SU-DHL-6 (cell line): Measurements from ENCODE around the gene TIE1.

Experiments
- H2AFZ ChIP-seq: fragments of 200-600 bp; sonication (generic); 2 replicates; pipeline ENCODE4 v1.6.1; 2014; ENCODE audit warnings: low read depth, mild to moderate bottlenecking, moderate library complexity, mixed read lengths, antibody characterized with exemption, low read length; ENCODE audit not compliant: severe bottlenecking
- H3F3A ChIP-seq: fragments of 200-600 bp; shearing (Covaris generic); 2 replicates; pipeline ENCODE4 v1.6.0; 2016; ENCODE audit warnings: antibody characterized with exemption, mild to moderate bottlenecking; ENCODE audit not compliant: insufficient read depth
- H3K27ac ChIP-seq: fragments of 200-600 bp; sonication (generic); 2 replicates; pipeline ENCODE4 v1.5.1; 2016; ENCODE audit warnings: low read depth, mild to moderate bottlenecking, low read length, moderate library complexity, mixed read lengths
- H3K27me3 ChIP-seq: fragments of 200-600 bp; sonication (generic), shearing (Covaris generic); 2 replicates; pipeline ENCODE4 v1.6.0; 2014; ENCODE audit warnings: mild to moderate bottlenecking, low read length
- H3K36me3 ChIP-seq: fragments of 200-600 bp; sonication (generic); 2 replicates; pipeline ENCODE4 v1.6.1; 2014; ENCODE audit warnings: mild to moderate bottlenecking, low read length, mixed read lengths
- H3K4me2 ChIP-seq: fragments of 300-600, 200-600 bp; shearing (Covaris generic), sonication (generic); 2 replicates; pipeline ENCODE4 v1.6.0; 2014; ENCODE audit warnings: low read length, low read depth, mild to moderate bottlenecking; ENCODE audit not compliant: poor library complexity, severe bottlenecking
- H3K4me3 ChIP-seq: fragments of 200-600 bp; sonication (generic); 2 replicates; pipeline ENCODE4 v1.5.1; 2014; ENCODE audit warnings: antibody characterized with exemption, low read length, mild to moderate bottlenecking, mixed read lengths; ENCODE audit not compliant: insufficient read depth, poor library complexity, severe bottlenecking
- H3K79me2 ChIP-seq: fragments of 200-600 bp; sonication (generic); 2 replicates; pipeline ENCODE4 v1.6.1; 2014; ENCODE audit warnings: mild to moderate bottlenecking, low read length, moderate library complexity; ENCODE audit not compliant: insufficient read depth
- H3K9ac ChIP-seq: fragments of 200-600 bp; sonication (generic); 2 replicates; pipeline ENCODE4 v1.7.0; 2014; ENCODE audit warnings: mild to moderate bottlenecking, low read length
- H3K9me2 ChIP-seq: fragments of 200-600 bp; sonication (generic); replicated peaks from 2 replicates; pipeline ENCODE4 v1.6.1; 2014; ENCODE audit warnings: low read length; ENCODE audit not compliant: insufficient read depth
- H3K9me3 ChIP-seq: fragments of 200-600 bp; sonication (generic); 2 replicates; pipeline ENCODE4 v1.6.1; 2014; ENCODE audit warnings: low read length, mixed read lengths; ENCODE audit not compliant: insufficient read depth
- H4K20me1 ChIP-seq: fragments of 200-600 bp; sonication (generic); 2 replicates; pipeline ENCODE4 v1.6.1; 2014; ENCODE audit warnings: low read depth, mild to moderate bottlenecking, antibody characterized with exemption, low read length, moderate library complexity, mixed read lengths
- CTCF ChIP-seq: fragments of 200-600 bp; sonication (generic); IDR thresholded peaks from one replicate; pipeline ENCODE4 v1.5.1; 2017; ENCODE audit warnings: antibody characterized with exemption, mild to moderate bottlenecking, low read length, moderate library complexity; ENCODE audit not compliant: insufficient read depth, poor library complexity, severe bottlenecking
- EZH2phosphoT487 ChIP-seq: fragments of 200-600 bp; sonication (generic), shearing (Covaris generic); conservative IDR thresholded peaks from 2 replicates; pipeline ENCODE4 v1.6.1; 2018; ENCODE audit warnings: mild to moderate bottlenecking, antibody characterized with exemption, low read length, moderate library complexity, mixed read lengths

Gene TIE1

GRCh38 chr1:43274804-43275180 is 26.0 kb upstream of the TIE1 start:
- H3K79me2 ChIP-seq, result no peaks in the 10 kb centered on the region
- no peaks in the 10 kb centered on the region for H3K9me2 ChIP-seq
- no peak overlapping the region for H3K27ac ChIP-seq
- no peaks in the 10 kb centered on the region for H3F3A ChIP-seq
- no peaks in the 10 kb centered on the region for H3K36me3 ChIP-seq
- no peak overlapping the region for H3K4me3 ChIP-seq
- no peak overlapping the region for H3K9ac ChIP-seq
- no peaks in the 10 kb centered on the region for H3K9me3 ChIP-seq
- no peaks in the 10 kb centered on the region for H3K27me3 ChIP-seq
- H4K20me1 ChIP-seq, result no peaks in the 10 kb centered on the region
- TF ChIP-seq EZH2phosphoT487, result no peak
- TF ChIP-seq CTCF, result no peak
- no peak overlapping the region for H3K4me2 ChIP-seq
- peak overlapping the region; percentile 38 for H2AFZ ChIP-seq

GRCh38 chr1:43275826-43276620 is 24.8 kb upstream of the TIE1 start:
- no peak overlapping the region for H3K4me2 ChIP-seq
- H3K4me3 ChIP-seq, result no peak overlapping the region
- no peak overlapping the region for H2AFZ ChIP-seq
- no peaks in the 10 kb centered on the region for H3F3A ChIP-seq
- H3K79me2 ChIP-seq, result no peaks in the 10 kb centered on the region
- no peaks in the 10 kb centered on the region for H3K27me3 ChIP-seq
- H3K9ac ChIP-seq, result no peak overlapping the region
- TF ChIP-seq CTCF (no peak), EZH2phosphoT487 (no peak)
- H3K36me3 ChIP-seq, result no peaks in the 10 kb centered on the region
- H3K9me3 ChIP-seq, result no peaks in the 10 kb centered on the region
- H3K9me2 ChIP-seq, result no peaks in the 10 kb centered on the region
- H3K27ac ChIP-seq, result no peak overlapping the region
- no peaks in the 10 kb centered on the region for H4K20me1 ChIP-seq

DNA sequence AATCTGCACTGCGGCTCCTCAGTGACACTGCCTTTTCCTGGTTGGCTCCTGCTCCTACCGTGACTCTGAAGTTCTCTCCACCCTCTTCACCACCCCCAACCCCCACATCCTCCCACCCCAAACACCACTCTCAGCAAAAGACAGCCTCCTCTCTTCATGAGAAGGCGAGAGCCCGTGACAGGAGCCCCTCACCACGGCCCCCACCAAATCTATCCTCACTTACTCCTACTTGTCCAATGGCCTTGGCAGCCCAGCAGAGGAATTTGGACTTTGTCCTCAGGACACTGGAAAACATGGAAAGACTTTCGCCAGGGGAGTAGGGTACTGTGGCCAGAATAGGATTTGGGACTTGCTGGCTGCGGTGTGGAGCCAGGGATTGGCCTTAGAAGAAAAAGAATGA is 24.1 kb upstream of the TIE1 start:
- H3F3A ChIP-seq, result no peaks in the 10 kb centered on the region
- no peak overlapping the region for H3K4me3 ChIP-seq
- no peak overlapping the region for H3K4me2 ChIP-seq
- no peak overlapping the region for H2AFZ ChIP-seq
- no peaks in the 10 kb centered on the region for H3K9me3 ChIP-seq
- H3K36me3 ChIP-seq, result no peaks in the 10 kb centered on the region
- no peak overlapping the region for H3K9ac ChIP-seq
- H4K20me1 ChIP-seq, result no peaks in the 10 kb centered on the region
- H3K27me3 ChIP-seq, result no peaks in the 10 kb centered on the region
- H3K9me2 ChIP-seq, result no peaks in the 10 kb centered on the region
- H3K79me2 ChIP-seq, result no peaks in the 10 kb centered on the region
- no peak overlapping the region for H3K27ac ChIP-seq
- TF ChIP-seq CTCF (no peak), EZH2phosphoT487 (no peak)
